Transverse colon (tissue), 3 donors: ENCODE data around the gene SRSF7.

ENCODE experiments used
- POLR2A ChIP-seq: fragments of 450-650 bp; IDR thresholded peaks from one replicate; pipeline ENCODE4 v1.6.1; 2016; ENCODE audit warnings: antibody characterized with exemption, mild to moderate bottlenecking, moderate library complexity
- POLR2AphosphoS5 ChIP-seq, 3 donors: sonication (generic); formaldehyde crosslinking; IDR thresholded peaks; one replicate each; pipeline ENCODE4 v1.6.1; 2016; ENCODE audit warnings: antibody characterized with exemption in 3 of 3

DNA sequence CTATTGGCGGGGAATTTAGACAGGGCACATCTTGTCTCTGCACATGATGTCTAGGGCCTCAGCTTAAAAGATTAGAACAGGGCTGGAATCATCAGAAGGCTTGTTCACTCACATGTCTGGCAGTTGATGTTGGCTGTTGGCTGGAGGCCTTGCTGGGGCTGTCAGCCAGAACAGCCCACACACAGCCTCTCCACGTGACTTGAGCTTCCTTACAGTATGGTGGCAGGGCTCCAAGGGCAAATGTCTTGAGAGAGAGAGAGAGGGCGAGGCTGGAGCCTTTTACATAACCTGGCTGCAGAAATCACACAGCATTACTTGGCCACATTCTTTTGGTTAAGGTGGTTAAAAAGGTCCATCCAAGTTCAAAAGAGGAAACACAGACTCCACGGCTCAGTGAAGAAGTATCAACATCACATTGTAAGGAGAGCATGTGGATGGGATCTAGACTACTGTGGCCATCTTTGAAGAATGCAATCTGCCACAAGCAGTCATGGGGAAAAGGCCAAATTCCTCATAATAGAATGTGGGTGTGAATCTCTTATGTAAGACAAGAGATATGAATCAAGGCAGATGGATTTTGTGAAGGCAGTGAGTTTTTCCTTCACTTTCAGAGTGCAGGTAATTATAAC lies 30.4 kb downstream of the SRSF7 start:
- TF ChIP-seq POLR2A = no peak
- peak in 2 of 3 donors; percentile 22 to 29 for TF ChIP-seq POLR2AphosphoS5 (IDR thresholded peaks at IDR 0.05)
